ENCODE measurements around the gene TMEM51.

Gene TMEM51, protein sequence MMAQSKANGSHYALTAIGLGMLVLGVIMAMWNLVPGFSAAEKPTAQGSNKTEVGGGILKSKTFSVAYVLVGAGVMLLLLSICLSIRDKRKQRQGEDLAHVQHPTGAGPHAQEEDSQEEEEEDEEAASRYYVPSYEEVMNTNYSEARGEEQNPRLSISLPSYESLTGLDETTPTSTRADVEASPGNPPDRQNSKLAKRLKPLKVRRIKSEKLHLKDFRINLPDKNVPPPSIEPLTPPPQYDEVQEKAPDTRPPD
- 0 to 0.30 (median 0) reads per million in 9 experiments for total RNA-seq

DNA sequence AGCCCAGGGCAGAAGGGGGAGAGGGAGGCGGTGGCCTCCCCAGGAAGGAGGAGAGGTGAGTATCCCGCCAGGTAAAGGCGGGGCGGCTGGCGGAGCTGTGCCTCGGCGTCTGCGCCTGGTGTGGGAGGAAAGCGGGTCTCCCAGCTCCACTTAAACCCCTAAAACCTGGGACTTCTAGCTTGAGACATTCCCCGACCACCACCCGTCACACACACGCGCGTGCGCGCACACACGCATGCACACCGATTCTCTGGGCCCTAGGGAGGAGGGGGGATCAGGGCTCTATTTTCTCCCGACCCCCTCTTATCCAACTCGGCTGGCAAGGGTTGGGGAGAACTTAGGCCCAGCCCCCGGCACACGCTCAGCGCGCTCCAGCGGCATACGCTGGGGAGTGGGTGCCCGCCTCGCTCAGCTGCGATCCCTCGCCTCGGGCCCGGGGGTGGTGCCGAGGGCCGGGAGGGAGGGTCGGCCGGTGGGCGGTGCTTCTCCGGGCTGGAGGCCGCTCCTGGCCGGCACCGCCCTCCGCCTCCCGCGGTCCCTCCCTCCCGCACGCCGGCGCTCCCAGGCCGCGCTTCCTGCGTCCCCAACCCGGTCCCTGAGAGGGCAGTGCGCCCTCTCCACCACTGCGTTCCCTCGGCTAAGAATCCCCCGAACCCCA lies at the start of gene TMEM51:
TMEM51 (plus strand) TSS at position 564 of the 658 bp plus-strand sequence. CDS start 61,341 bp downstream, outside the sequence.
- ATAC-seq (replicated peaks) (no peak), DNase-seq (no peak)
- no peaks in the 10 kb centered on the region for H3K36me3 Mint-ChIP-seq (ENCODE audit: insufficient read depth)
- no peak within 1 kb of the TSS for H3K27ac Mint-ChIP-seq
- H3K4me1 Mint-ChIP-seq (ENCODE audit: low read depth in 2 of 2), result peaks cover 10 to 13% of the 10 kb centered on the region in 2 donors
- H3K9me3 Mint-ChIP-seq, result no peaks in the 10 kb centered on the region
- H3K4me3 Mint-ChIP-seq, result peak within 1 kb of the TSS; percentile 53 to 69
- H3K27me3 Mint-ChIP-seq, result peaks cover 48 to 70% of the 10 kb centered on the region in 2 donors

DNA sequence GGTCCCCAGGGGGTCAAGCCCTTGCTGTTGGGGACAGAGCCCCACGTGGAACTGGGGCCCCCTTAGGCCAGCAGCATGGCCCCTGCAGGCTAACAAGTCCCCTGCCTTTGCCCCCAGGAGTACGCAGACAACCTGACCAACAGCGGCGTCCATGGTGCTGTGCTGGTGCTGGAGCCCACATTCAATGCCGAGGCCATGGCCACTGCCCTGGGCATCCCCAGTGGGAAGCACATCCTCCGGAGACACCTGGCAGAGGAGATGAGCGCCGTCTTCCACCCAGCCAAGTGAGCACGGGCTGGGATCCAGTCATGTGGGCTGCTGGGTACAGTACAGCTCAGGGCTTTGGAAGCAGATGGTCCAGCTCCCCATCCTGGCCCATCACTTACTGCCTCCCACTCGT lies 49.6 kb upstream of the TMEM51 start:
- H3K27ac Mint-ChIP-seq, result no peak overlapping the region
- ATAC-seq (replicated peaks), result no peak
- H3K4me3 Mint-ChIP-seq, result no peak overlapping the region
- peaks cover 6 to 15% of the 10 kb centered on the region in 2 donors for H3K4me1 Mint-ChIP-seq (ENCODE audit: low read depth in 2 of 2)
- peaks cover 33 to 34% of the 10 kb centered on the region in 2 donors for H3K27me3 Mint-ChIP-seq
- no peaks in the 10 kb centered on the region for H3K9me3 Mint-ChIP-seq
- DNase-seq, result no peak
- H3K36me3 Mint-ChIP-seq (ENCODE audit: insufficient read depth), result peaks cover 3% of the 10 kb centered on the region

DNA sequence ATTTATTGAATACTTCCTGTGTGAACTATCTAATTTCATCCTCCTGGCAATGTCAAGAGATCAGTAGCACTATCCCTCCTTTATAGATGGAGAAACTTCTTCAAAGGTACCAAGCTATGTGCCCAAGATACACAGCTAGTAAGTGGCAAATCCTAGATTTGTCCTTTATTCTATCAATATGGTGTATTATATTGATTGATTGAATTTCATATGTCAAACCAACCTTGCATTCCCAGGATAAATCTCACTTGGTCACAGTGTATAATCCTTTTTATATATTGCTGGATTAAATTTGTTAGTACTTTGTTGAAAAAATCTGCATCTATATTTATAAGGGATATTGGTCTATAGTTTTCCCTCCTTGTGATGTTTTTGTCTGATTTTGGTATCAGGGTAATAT lies 48.8 kb upstream of the TMEM51 start:
- DNase-seq (no peak), ATAC-seq (replicated peaks) (no peak)
- no peak overlapping the region for H3K27ac Mint-ChIP-seq
- H3K4me1 Mint-ChIP-seq (ENCODE audit: low read depth in 2 of 2), result peaks cover 6 to 12% of the 10 kb centered on the region in 2 donors
- peaks cover 24 to 25% of the 10 kb centered on the region in 2 donors for H3K27me3 Mint-ChIP-seq
- peaks cover 3% of the 10 kb centered on the region for H3K36me3 Mint-ChIP-seq (ENCODE audit: insufficient read depth)
- no peak overlapping the region for H3K4me3 Mint-ChIP-seq
- no peaks in the 10 kb centered on the region for H3K9me3 Mint-ChIP-seq

DNA sequence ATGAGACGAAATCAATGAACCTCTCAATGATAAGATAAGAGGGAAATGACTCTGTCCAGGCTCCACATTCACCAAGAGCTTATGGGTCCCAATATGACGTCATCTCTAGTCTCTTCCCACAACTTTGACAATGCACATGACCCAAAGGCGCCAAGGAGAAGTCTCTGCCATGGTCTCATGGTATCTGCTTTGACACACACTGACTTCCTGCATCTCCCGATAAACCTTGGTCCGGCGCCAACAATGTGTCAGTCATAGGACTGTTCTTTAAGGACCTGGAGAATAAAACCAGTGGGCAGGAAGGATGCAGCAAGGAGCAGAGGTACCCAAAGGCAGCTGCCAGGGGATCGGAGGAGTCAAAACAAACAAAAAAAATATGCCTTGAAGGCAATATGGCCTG lies 46.9 kb upstream of the TMEM51 start:
- Mint-ChIP-seq H3K4me3 (no peak overlapping the region), H3K36me3 (ENCODE audit: insufficient read depth) (no peaks in the 10 kb centered on the region), H3K4me1 (ENCODE audit: low read depth in 2 of 2) (no peaks in the 10 kb centered on the region), H3K27me3 (peaks cover 6 to 7% of the 10 kb centered on the region in 2 donors), H3K27ac (no peak overlapping the region), H3K9me3 (no peaks in the 10 kb centered on the region)
- DNase-seq (no peak), ATAC-seq (replicated peaks) (no peak)

DNA sequence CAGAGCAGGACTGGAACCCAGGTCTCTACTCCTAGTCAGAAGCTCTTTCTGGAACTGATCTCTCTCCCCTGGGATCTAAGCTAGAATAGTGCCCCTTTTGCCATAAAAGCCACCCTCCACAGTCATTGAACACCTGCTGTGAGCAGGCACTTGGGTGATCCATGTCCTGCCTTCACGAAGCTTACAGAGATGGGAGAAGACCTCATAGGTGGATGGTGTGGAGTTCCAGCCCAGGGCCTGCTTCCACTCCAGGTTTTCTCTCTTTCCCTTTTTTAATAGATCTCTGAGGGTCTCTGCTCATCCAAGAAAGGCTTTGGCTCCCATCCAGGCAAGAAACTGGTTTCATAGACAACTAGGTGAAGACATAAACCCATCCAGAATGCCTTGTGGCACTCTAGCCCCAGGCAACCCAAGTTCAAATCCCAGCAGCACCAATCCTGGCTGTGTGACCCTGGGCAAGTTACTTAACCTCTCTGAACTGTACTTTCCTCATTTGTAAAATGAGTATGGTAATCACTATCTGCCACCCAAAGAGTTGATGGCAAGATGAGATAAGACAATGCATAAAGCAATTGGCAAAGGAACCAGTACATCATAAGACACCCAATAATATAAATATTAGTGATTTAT lies 46.4 kb upstream of the TMEM51 start:
- Mint-ChIP-seq H3K27me3 (peaks cover 0 to under 1% of the 10 kb centered on the region in 2 donors), H3K36me3 (ENCODE audit: insufficient read depth) (no peaks in the 10 kb centered on the region), H3K9me3 (no peaks in the 10 kb centered on the region), H3K4me1 (ENCODE audit: low read depth in 2 of 2) (peaks cover 2 to 3% of the 10 kb centered on the region in 2 donors), H3K27ac (no peak overlapping the region), H3K4me3 (no peak overlapping the region)
- ATAC-seq (replicated peaks) (no peak), DNase-seq (no peak)

DNA sequence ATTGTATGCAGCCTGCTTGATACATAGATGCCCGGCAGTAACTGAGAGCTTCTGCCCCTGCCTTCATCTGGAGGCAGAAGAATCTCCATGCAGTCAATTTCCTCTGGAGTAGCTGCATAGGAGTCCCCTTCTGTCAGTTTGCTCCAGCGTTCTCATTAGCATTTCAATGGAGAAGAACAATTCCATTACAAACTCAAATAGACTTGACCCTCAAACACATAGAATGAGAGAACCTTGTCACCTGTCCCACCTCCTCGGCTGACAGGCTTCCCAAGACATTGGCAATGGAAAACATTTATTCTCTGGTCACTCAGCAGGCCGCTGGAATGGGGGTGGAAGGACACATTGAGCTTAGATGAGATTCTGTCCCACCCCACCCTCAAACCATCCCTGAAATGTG lies 45.6 kb upstream of the TMEM51 start:
- no peak overlapping the region for H3K27ac Mint-ChIP-seq
- no peaks in the 10 kb centered on the region for H3K9me3 Mint-ChIP-seq
- DNase-seq (no peak), ATAC-seq (replicated peaks) (no peak)
- H3K4me3 Mint-ChIP-seq, result no peak overlapping the region
- H3K36me3 Mint-ChIP-seq (ENCODE audit: insufficient read depth), result no peaks in the 10 kb centered on the region
- H3K4me1 Mint-ChIP-seq (ENCODE audit: low read depth in 2 of 2), result peaks cover 3 to 4% of the 10 kb centered on the region in 2 donors
- H3K27me3 Mint-ChIP-seq, result no peaks in the 10 kb centered on the region

DNA sequence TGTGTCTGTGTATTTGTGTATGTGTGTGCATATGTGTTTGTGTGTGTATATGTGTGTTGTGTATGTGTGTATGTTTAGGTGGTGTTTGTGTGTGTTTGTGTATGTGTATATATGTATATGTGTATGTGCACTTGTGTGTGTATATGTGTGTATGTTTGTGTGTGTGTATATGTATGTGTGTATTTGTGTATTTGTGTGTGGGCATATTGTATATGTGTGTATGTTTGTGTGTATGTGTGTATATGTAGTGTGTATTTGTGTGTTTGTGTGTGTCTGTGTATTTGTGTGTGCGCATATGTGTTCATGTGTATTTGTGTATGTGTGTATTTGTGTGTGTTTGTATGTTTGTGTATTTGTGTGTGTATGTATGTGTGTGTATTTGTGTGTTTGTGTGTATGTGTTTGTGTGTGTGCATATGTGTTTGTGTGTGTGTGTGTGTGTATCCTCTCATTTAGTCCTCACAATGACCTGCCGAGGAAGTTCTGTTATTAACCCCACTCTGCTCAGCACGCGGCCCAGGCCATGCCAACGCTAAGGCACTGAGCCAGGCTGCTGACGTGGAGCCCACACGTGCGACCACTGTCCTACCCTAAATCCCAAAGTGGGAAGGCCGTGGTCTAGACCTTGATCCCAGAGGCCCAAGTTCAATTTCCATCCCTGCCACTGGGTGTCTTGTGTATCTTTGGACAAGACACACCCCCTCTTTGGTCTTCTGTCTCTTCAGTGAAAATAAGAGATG lies 43.2 kb upstream of the TMEM51 start:
- DNase-seq, result no peak
- no peak for ATAC-seq (replicated peaks)
- Mint-ChIP-seq H3K36me3 (ENCODE audit: insufficient read depth) (no peaks in the 10 kb centered on the region), H3K4me3 (no peak overlapping the region), H3K27me3 (peaks cover 3 to 5% of the 10 kb centered on the region in 2 donors), H3K9me3 (no peaks in the 10 kb centered on the region), H3K27ac (no peak overlapping the region), H3K4me1 (ENCODE audit: low read depth in 2 of 2) (peaks cover 3 to 4% of the 10 kb centered on the region in 2 donors)

DNA sequence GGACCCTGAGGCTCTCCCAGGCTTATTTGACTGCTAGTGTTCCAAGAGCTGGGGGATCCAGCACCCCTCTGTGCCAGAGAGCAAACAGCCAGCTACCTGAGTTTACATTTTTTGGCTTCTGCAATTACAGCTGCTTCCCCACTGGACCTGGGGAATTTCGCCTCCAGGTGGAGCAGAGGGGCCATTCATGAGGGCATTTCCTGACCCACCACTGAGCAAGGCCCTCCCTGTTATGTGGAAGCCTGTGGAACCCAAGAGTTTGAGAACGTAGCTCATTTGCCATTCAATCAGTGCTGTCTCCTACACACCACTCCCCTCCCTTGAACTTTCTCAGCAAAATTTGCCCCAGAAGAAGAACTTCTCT lies 42.7 kb upstream of the TMEM51 start:
- Mint-ChIP-seq H3K27me3 (peaks cover 5 to 9% of the 10 kb centered on the region in 2 donors), H3K36me3 (ENCODE audit: insufficient read depth) (no peaks in the 10 kb centered on the region), H3K27ac (no peak overlapping the region), H3K4me3 (no peak overlapping the region), H3K9me3 (no peaks in the 10 kb centered on the region), H3K4me1 (ENCODE audit: low read depth in 2 of 2) (peaks cover 3 to 4% of the 10 kb centered on the region in 2 donors)
- DNase-seq (no peak), ATAC-seq (replicated peaks) (no peak)

DNA sequence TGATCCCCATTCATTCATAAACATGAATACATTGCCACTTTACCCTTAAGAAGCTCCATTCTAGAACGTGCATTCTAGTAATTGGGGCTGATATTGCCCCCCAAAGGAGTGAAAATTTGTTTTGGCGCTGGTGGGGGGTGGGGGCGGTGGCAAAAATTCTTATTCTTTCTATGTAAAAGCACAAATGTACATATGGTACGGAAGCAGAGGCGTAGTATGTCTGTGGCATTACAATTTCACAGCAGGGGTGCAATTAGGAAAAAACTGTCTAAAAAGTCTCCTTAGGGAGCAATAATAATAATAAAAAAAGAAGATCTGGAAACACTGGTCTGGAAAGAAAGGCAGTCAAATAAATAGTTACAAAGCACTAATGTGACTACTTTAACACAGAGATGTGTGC lies 40.4 kb upstream of the TMEM51 start:
- H3K36me3 Mint-ChIP-seq (ENCODE audit: insufficient read depth), result no peaks in the 10 kb centered on the region
- DNase-seq (no peak), ATAC-seq (replicated peaks) (no peak)
- H3K4me1 Mint-ChIP-seq (ENCODE audit: low read depth in 2 of 2), result peaks cover 3 to 4% of the 10 kb centered on the region in 2 donors
- no peak overlapping the region for H3K27ac Mint-ChIP-seq
- no peak overlapping the region for H3K4me3 Mint-ChIP-seq
- no peaks in the 10 kb centered on the region for H3K9me3 Mint-ChIP-seq
- H3K27me3 Mint-ChIP-seq, result peaks cover 5 to 31% of the 10 kb centered on the region in 2 donors

DNA sequence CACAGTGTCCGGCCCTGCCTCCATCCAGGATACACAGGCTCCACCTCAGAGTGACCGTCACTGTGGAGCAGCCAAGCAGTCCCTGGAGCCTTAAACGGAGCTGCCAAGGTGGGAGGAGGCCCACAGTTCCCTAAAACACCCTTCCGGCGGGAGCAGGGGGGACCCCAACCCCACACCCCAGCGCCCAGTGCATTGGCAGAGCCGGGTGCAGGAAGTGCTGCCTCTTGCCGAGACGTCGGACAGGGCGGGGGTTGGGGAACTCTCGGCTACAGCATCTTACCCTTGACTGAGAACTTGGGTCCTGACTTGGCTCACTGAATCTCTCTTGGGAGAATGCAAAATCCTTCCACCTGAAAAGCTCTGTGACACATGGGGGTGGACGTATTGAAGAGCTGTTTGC lies 38.7 kb upstream of the TMEM51 start:
- Mint-ChIP-seq H3K4me3 (no peak overlapping the region), H3K27me3 (peaks cover 21 to 49% of the 10 kb centered on the region in 2 donors), H3K4me1 (ENCODE audit: low read depth in 2 of 2) (peaks cover 3 to 4% of the 10 kb centered on the region in 2 donors)

DNA sequence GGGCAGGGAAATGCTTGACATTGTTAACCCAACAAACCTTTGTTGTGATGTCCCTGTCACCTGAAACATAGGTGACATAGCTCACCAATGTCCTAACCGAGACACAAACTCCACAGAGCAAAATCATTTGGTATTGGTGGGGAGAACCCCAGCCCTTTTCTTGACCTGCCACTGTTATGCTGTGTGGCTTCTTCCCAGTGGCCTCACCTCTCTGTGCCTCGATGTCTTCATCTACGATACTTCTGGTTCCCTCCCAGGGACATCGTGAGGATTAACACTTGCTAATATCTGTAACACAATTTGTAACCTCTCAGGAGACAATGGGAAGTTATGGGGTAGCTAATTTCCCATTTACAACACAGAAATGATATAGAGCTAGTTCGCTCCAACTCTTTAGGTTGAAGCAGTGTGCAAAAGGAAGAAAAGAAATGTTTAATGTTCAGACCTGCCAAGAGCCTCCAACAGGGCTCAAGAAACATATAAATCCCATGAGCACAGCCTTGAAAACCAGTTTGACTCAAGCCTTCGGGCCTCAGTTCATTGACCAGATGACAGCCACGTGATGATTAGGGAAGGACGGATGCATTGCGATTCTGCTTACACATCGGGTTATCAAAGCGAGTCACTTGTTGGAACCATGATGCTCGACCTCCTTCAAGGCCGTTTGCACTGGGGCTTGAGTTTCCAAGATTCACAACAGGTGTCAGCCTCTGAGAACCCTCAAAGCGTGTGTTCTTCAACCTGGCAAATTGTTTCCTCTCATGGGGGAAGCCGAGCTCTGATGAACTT lies 37.8 kb upstream of the TMEM51 start:
- H3K27me3 Mint-ChIP-seq, result peaks cover 21 to 57% of the 10 kb centered on the region in 2 donors
- no peaks in the 10 kb centered on the region for H3K9me3 Mint-ChIP-seq
- peaks cover 3 to 4% of the 10 kb centered on the region in 2 donors for H3K4me1 Mint-ChIP-seq (ENCODE audit: low read depth in 2 of 2)
- H3K36me3 Mint-ChIP-seq (ENCODE audit: insufficient read depth), result no peaks in the 10 kb centered on the region
- no peak overlapping the region for H3K4me3 Mint-ChIP-seq
- ATAC-seq (replicated peaks), result no peak
- no peak for DNase-seq
- H3K27ac Mint-ChIP-seq, result no peak overlapping the region

More for the DNA sequence above, 38.7 kb upstream of the TMEM51 start:
- no peak overlapping the region for H3K27ac Mint-ChIP-seq
- ATAC-seq (replicated peaks) (no peak), DNase-seq (no peak)
- no peaks in the 10 kb centered on the region for H3K36me3 Mint-ChIP-seq (ENCODE audit: insufficient read depth)
- no peaks in the 10 kb centered on the region for H3K9me3 Mint-ChIP-seq

DNA sequence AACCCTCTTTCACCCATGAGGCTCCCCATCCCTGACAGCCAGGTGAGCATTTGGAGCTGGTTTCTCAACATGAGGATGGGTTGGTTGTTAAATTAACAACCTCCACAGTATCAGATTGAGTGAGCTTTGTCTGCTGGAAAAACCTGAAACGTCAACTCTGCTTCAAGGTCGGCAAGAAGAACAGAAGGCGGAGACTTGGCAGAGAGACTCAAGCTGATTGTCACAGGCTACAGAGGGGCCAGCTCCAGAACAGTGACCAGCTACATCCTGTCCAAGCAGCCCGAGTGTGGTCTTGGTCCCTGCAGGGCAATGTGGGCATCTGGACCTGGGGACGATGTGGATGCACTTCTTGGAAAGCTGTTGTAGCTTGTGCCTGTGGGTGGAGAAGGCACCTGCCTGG lies 36.6 kb upstream of the TMEM51 start:
- DNase-seq (no peak), ATAC-seq (replicated peaks) (no peak)
- H3K36me3 Mint-ChIP-seq (ENCODE audit: insufficient read depth), result no peaks in the 10 kb centered on the region
- H3K9me3 Mint-ChIP-seq, result no peaks in the 10 kb centered on the region
- peaks cover 3% of the 10 kb centered on the region in 2 donors for H3K4me1 Mint-ChIP-seq (ENCODE audit: low read depth in 2 of 2)
- no peak overlapping the region for H3K27ac Mint-ChIP-seq
- H3K27me3 Mint-ChIP-seq, result peaks cover 26 to 62% of the 10 kb centered on the region in 2 donors
- no peak overlapping the region for H3K4me3 Mint-ChIP-seq

All from effector memory CD8-positive, alpha-beta T cell (primary cell).